CD4-positive, alpha-beta T cell (primary cell): Measurements from ENCODE around the gene KSR2. TPM values are rescaled to one million over a fixed set of nuclear protein-coding genes. Genes with fewer than 3 reads are reported as not detected.
"Not testable (repeated sequence)": the region's sequence is repeated elsewhere in the genome, so short reads cannot be mapped to it uniquely, and the experiment has no call there.

Experiments
- ATAC-seq: fragments of 200-7000 bp; cut with Tn5 transposase; one replicate; pipeline ENCODE4 v1.10.0; 2022; ENCODE audit warnings: mild to moderate bottlenecking; ENCODE audit not compliant: poor library complexity
- CTCF ChIA-PET: fragments of 350-600 bp; sonication (Branson Sonifier 250); formaldehyde crosslinking; loops from one replicate; lab custom pipeline; 2021; ENCODE audit warnings: antibody characterized with exemption, inconsistent platforms; lab: Charles Lee
- POLR2A ChIA-PET: fragments of 350-600 bp; sonication (Branson Sonifier 250); formaldehyde crosslinking; loops from one replicate; lab custom pipeline; 2021; ENCODE audit warnings: antibody characterized with exemption, inconsistent platforms; lab: Charles Lee
- DNase-seq, 14 experiments: peaks; one replicate each; pipeline ENCODE4 v3.0.0-alpha.2; 2013 to 2020; ENCODE audit warnings: mixed read lengths in 2 of 14
- H3K27ac ChIP-seq, 2 donors: one replicate each; pipeline versions ENCODE4 v1.5.1 to v1.7.0; 2013; ENCODE audit warnings: low read length in 2 of 2, low read depth in 1 of 2, mild to moderate bottlenecking in 1 of 2
- H3K27me3 ChIP-seq, 2 experiments: 1 replicate in 1 of 2; 2 replicates in 1 of 2; pipeline versions ENCODE4 v1.6.1 to v1.7.0; 2013; ENCODE audit warnings: low read length in 2 of 2, control low read depth in 1 of 2, mild to moderate bottlenecking in 1 of 2, moderate library complexity in 1 of 2; ENCODE audit not compliant: insufficient read depth in 2 of 2, control insufficient read depth in 1 of 2
- H3K36me3 ChIP-seq: one replicate; pipeline ENCODE4 v1.6.1; 2013; ENCODE audit warnings: low read length, control low read depth; ENCODE audit not compliant: insufficient read depth
- H3K4me1 ChIP-seq: one replicate; pipeline ENCODE4 v1.6.1; 2013; ENCODE audit warnings: low read length, control low read depth; ENCODE audit not compliant: insufficient read depth
- H3K4me3 ChIP-seq: one replicate; pipeline ENCODE4 v1.5.1; 2013; ENCODE audit warnings: mild to moderate bottlenecking, low read length, moderate library complexity
- H3K9me3 ChIP-seq, 2 experiments: 1 replicate in 1 of 2; 2 replicates in 1 of 2; pipeline versions ENCODE4 v1.6.1 to v1.7.0; 2013; ENCODE audit warnings: low read length in 2 of 2, mild to moderate bottlenecking in 2 of 2, control low read depth in 1 of 2, moderate library complexity in 1 of 2; ENCODE audit not compliant: control insufficient read depth in 1 of 2, insufficient read depth in 1 of 2
- H3K27ac Mint-ChIP-seq: one replicate; pipeline ENCODE4 v1.8.0; 2020; ENCODE audit warnings: mixed read lengths
- H3K27me3 Mint-ChIP-seq: one replicate; pipeline ENCODE4 v1.8.0; 2021; ENCODE audit warnings: mixed read lengths
- H3K36me3 Mint-ChIP-seq: one replicate; pipeline ENCODE4 v1.8.0; 2021; ENCODE audit warnings: low read depth, mixed read lengths
- H3K4me1 Mint-ChIP-seq: one replicate; pipeline ENCODE4 v1.8.0; 2021; ENCODE audit warnings: low read depth, mixed read lengths
- H3K4me3 Mint-ChIP-seq: one replicate; pipeline ENCODE4 v1.8.0; 2020; ENCODE audit warnings: mild to moderate bottlenecking, mixed read lengths
- H3K9me3 Mint-ChIP-seq: one replicate; pipeline ENCODE4 v1.8.0; 2020; ENCODE audit warnings: mixed read lengths
- CTCF ChIP-seq: fragments of 200-600 bp; IDR thresholded peaks from one replicate; pipeline ENCODE4 v1.8.0; 2022; ENCODE audit warnings: antibody characterized with exemption, mild to moderate bottlenecking
- intact Hi-C, 2 experiments: fragments of 100-400 bp; cut with DNase I in 1 of 2; cut with micrococcal nuclease in 1 of 2; formaldehyde crosslinking; loops; one replicate each; pipeline versions ENCODE4 v1.15.1 to v1.9.0; 2023 to 2025; cut with DNase I, micrococcal nuclease
- total RNA-seq, 174 experiments: library from RNA in 2 of 174; stranded (reverse) in 2 of 174; gene quantifications; one replicate each; pipeline ENCODE4 v1.2.3 and lab custom pipeline; 2021 to 2026

The KSR2 gene
- total RNA-seq, 2 experiments from 2014 or later = 0.05 to 0.17 TPM

GRCh38 chr12:117865505-117865904 is 103.3 kb downstream of the KSR2 start:
- H3K36me3 ChIP-seq = no peaks in the 10 kb centered on the region
- no peaks in the 10 kb centered on the region for H3K4me1 Mint-ChIP-seq
- DNase-seq (no peak), ATAC-seq (no peak)
- no peaks in the 10 kb centered on the region for H3K4me1 ChIP-seq
- intact Hi-C loops = no loop called here
- no peak for TF ChIP-seq CTCF
- peaks cover 0 to 3% of the 10 kb centered on the region in 2 experiments for H3K27me3 ChIP-seq
- H3K27ac ChIP-seq = no peak overlapping the region
- H3K27me3 Mint-ChIP-seq = peaks cover 13% of the 10 kb centered on the region
- H3K4me3 Mint-ChIP-seq = no peak overlapping the region
- ChIA-PET CTCF (no interaction called here), POLR2A (no interaction called here)
- no peaks in the 10 kb centered on the region for H3K9me3 ChIP-seq
- H3K27ac Mint-ChIP-seq = no peak overlapping the region
- no peaks in the 10 kb centered on the region for H3K9me3 Mint-ChIP-seq
- no peaks in the 10 kb centered on the region for H3K36me3 Mint-ChIP-seq
- H3K4me3 ChIP-seq = no peak overlapping the region

GRCh38 chr12:117863002-117863709 is 105.6 kb downstream of the KSR2 start:
- Histone ChIP-seq H3K9me3 (no peaks in the 10 kb centered on the region), H3K27me3 (peaks cover 0 to 5% of the 10 kb centered on the region in 2 experiments), H3K4me3 (no peak overlapping the region), H3K36me3 (no peaks in the 10 kb centered on the region), H3K27ac (no peak overlapping the region), H3K4me1 (no peaks in the 10 kb centered on the region)
- no peak for TF ChIP-seq CTCF
- H3K9me3 Mint-ChIP-seq = no peaks in the 10 kb centered on the region
- no peaks in the 10 kb centered on the region for H3K4me1 Mint-ChIP-seq
- H3K36me3 Mint-ChIP-seq = no peaks in the 10 kb centered on the region
- no peak for ATAC-seq
- H3K27ac Mint-ChIP-seq = no peak overlapping the region
- H3K27me3 Mint-ChIP-seq = peaks cover 18% of the 10 kb centered on the region
- POLR2A ChIA-PET = no interaction called here
- CTCF ChIA-PET = no interaction called here
- DNase-seq = no peak
- H3K4me3 Mint-ChIP-seq = no peak overlapping the region
- intact Hi-C loops = no loop called here

- CTCF ChIA-PET = no interaction called here
- no peak overlapping the region for H3K4me3 ChIP-seq
- H3K27ac ChIP-seq = no peak overlapping the region
- Mint-ChIP-seq H3K4me1 (no peaks in the 10 kb centered on the region), H3K27me3 (peaks cover 26% of the 10 kb centered on the region), H3K36me3 (no peaks in the 10 kb centered on the region), H3K9me3 (no peaks in the 10 kb centered on the region), H3K4me3 (no peak overlapping the region), H3K27ac (no peak overlapping the region)
- H3K9me3 ChIP-seq = no peaks in the 10 kb centered on the region
- intact Hi-C loops = no loop called here
- TF ChIP-seq CTCF = no peak
- no peak for DNase-seq
- H3K27me3 ChIP-seq = peaks cover 0 to 5% of the 10 kb centered on the region in 2 experiments
- POLR2A ChIA-PET = no interaction called here
- no peaks in the 10 kb centered on the region for H3K36me3 ChIP-seq
- H3K4me1 ChIP-seq = no peaks in the 10 kb centered on the region
- no peak for ATAC-seq
These were observed 107.1 kb downstream of the KSR2 start for GRCh38 chr12:117861691-117862090.

- H3K36me3 ChIP-seq, DNase-seq, POLR2A ChIA-PET, H3K27ac ChIP-seq, ATAC-seq, H3K27ac Mint-ChIP-seq, CTCF ChIA-PET, H3K4me3 Mint-ChIP-seq, H3K4me3 ChIP-seq, H3K4me1 Mint-ChIP-seq, H3K4me1 ChIP-seq, H3K9me3 Mint-ChIP-seq, H3K36me3 Mint-ChIP-seq, intact Hi-C loops, H3K9me3 ChIP-seq, H3K27me3 ChIP-seq: not testable (repeated sequence)
- peaks cover 28% of the 10 kb centered on the region for H3K27me3 Mint-ChIP-seq
These were observed 108.0 kb downstream of the KSR2 start for GRCh38 chr12:117860787-117861290.
